Liver (tissue), 9 donors: ENCODE data around the gene KRTAP19-7. TPM values are rescaled to one million over a fixed set of nuclear protein-coding genes. Genes with fewer than 3 reads are reported as not detected.

Experiments used
- DNase-seq: peaks from one replicate; pipeline ENCODE4 v3.0.0-alpha.2; 2017; ENCODE audit warnings: low spot score
- H3K27ac ChIP-seq, 2 donors: one replicate each; pipeline ENCODE4 v1.7.0; 2013; ENCODE audit warnings: inconsistent platforms in 2 of 2, low read length in 2 of 2, control low read depth in 1 of 2, low read depth in 1 of 2, mild to moderate bottlenecking in 1 of 2
- H3K27me3 ChIP-seq, 4 donors: one replicate each; pipeline versions ENCODE4 v1.6.1 to v1.7.0; 2013; ENCODE audit warnings: low read length in 3 of 4, inconsistent platforms in 1 of 4, mild to moderate bottlenecking in 1 of 4, moderate library complexity in 1 of 4; ENCODE audit not compliant: control insufficient read depth in 4 of 4, insufficient read depth in 4 of 4
- H3K36me3 ChIP-seq, 4 donors: one replicate each; pipeline versions ENCODE4 v1.6.1 to v1.7.0; 2013; ENCODE audit warnings: low read length in 3 of 4, mild to moderate bottlenecking in 3 of 4, low read depth in 1 of 4, moderate library complexity in 1 of 4; ENCODE audit not compliant: control insufficient read depth in 4 of 4, insufficient read depth in 3 of 4
- H3K4me1 ChIP-seq, 4 donors: one replicate each; pipeline versions ENCODE4 v1.6.1 to v1.7.0; 2013; ENCODE audit warnings: low read length in 3 of 4, mild to moderate bottlenecking in 3 of 4, moderate library complexity in 1 of 4; ENCODE audit not compliant: control insufficient read depth in 4 of 4, insufficient read depth in 4 of 4
- H3K4me3 ChIP-seq, 3 donors: one replicate each; pipeline versions ENCODE4 v1.6.1 to v1.7.0; 2013; ENCODE audit warnings: low read length in 3 of 3, control low read depth in 1 of 3, low read depth in 1 of 3, mild to moderate bottlenecking in 1 of 3
- H3K9ac ChIP-seq, 2 donors: one replicate each; pipeline ENCODE4 v1.7.0; 2013; ENCODE audit warnings: low read length in 2 of 2, mild to moderate bottlenecking in 2 of 2, moderate library complexity in 2 of 2, control low read depth in 1 of 2, low read depth in 1 of 2
- H3K9me3 ChIP-seq, 4 donors: one replicate each; pipeline versions ENCODE4 v1.6.1 to v1.7.0; 2013; ENCODE audit warnings: low read length in 3 of 4; ENCODE audit not compliant: control insufficient read depth in 4 of 4
- EGR1 ChIP-seq, 2 donors: IDR thresholded peaks; 2 replicates each; pipeline ENCODE4 v1.6.1; 2016 to 2018; ENCODE audit warnings: antibody characterized with exemption in 2 of 2, low read depth in 2 of 2
- FOXA1 ChIP-seq: IDR thresholded peaks from 2 replicates; pipeline ENCODE4 v1.6.1; 2016; ENCODE audit warnings: antibody characterized with exemption
- FOXA2 ChIP-seq: IDR thresholded peaks from 2 replicates; pipeline ENCODE4 v1.6.1; 2016; ENCODE audit warnings: antibody characterized with exemption
- GABPA ChIP-seq, 2 donors: IDR thresholded peaks in 1 of 2; conservative IDR thresholded peaks in 1 of 2; 2 replicates each; pipeline ENCODE4 v1.6.1; 2016; ENCODE audit warnings: antibody characterized with exemption in 2 of 2, mild to moderate bottlenecking in 1 of 2, moderate library complexity in 1 of 2
- HNF4A ChIP-seq, 2 donors: conservative IDR thresholded peaks; 2 replicates each; pipeline ENCODE4 v1.6.1; 2016; ENCODE audit warnings: antibody characterized with exemption in 2 of 2, mild to moderate bottlenecking in 2 of 2
- HNF4G ChIP-seq: IDR thresholded peaks from 2 replicates; pipeline ENCODE4 v1.6.1; 2016; ENCODE audit warnings: antibody characterized with exemption
- JUND ChIP-seq, 2 donors: IDR thresholded peaks; 2 replicates each; pipeline ENCODE4 v1.6.1; 2016; ENCODE audit warnings: antibody characterized with exemption in 2 of 2
- NR2F2 ChIP-seq: IDR thresholded peaks from 2 replicates; pipeline ENCODE4 v1.6.1; 2016; ENCODE audit warnings: antibody characterized with exemption
- RAD21 ChIP-seq, 2 donors: IDR thresholded peaks; 2 replicates each; pipeline ENCODE4 v1.6.1; 2016; ENCODE audit warnings: antibody characterized with exemption in 2 of 2, mild to moderate bottlenecking in 2 of 2
- RXRA ChIP-seq, 2 donors: IDR thresholded peaks; 2 replicates each; pipeline ENCODE4 v1.6.1; 2017 to 2018; ENCODE audit warnings: antibody characterized with exemption in 2 of 2, mild to moderate bottlenecking in 1 of 2
- SP1 ChIP-seq: IDR thresholded peaks from 2 replicates; pipeline ENCODE4 v1.6.1; 2018; ENCODE audit warnings: antibody characterized with exemption, mild to moderate bottlenecking
- TAF1 ChIP-seq: conservative IDR thresholded peaks from 2 replicates; pipeline ENCODE4 v1.6.1; 2016; ENCODE audit warnings: antibody characterized with exemption, mild to moderate bottlenecking
- YY1 ChIP-seq: IDR thresholded peaks from 2 replicates; pipeline ENCODE4 v1.6.1; 2016; ENCODE audit warnings: antibody characterized with exemption, mild to moderate bottlenecking
- WGBS: extraction: QIAGEN DNeasy Blood & Tissue Kit; methylation state at CpG from one replicate; pipeline ENCODE4 v1.1.7; 2013; 5-methylcytosine and 5-hydroxymethylcytosine counted together
- polyA plus RNA-seq, 2 donors: library from polyadenylated mRNA; stranded (reverse) in 1 of 2; unstranded in 1 of 2; fragments of 200-250 nt in 1 of 2; fragments of >200 nt in 1 of 2; fragmentation: Nextera tagmentation in 1 of 2; extraction: Ambion mirVana in 1 of 2; gene quantifications; one replicate each; pipeline versions ENCODE4 v1.2.1 to v1.2.3, GENCODE V29; 2013 to 2015
- total RNA-seq, 2 donors: library from RNA; depleted of rRNA; stranded (reverse); fragments of >200 nt; gene quantifications; one replicate each; pipeline ENCODE4 v1.2.3, GENCODE V29; 2014
- TF ChIP-seq, protein P1 (sequence below): IDR thresholded peaks from 2 replicates; pipeline ENCODE4 v1.6.1; 2016; ENCODE audit warnings: antibody characterized with exemption, mild to moderate bottlenecking
- TF ChIP-seq, protein P2 (sequence below): IDR thresholded peaks from 2 replicates; pipeline ENCODE4 v1.6.1; 2016; ENCODE audit warnings: antibody characterized with exemption
- TF ChIP-seq, protein P3 (sequence below): IDR thresholded peaks from 2 replicates; pipeline ENCODE4 v1.6.1; 2016; ENCODE audit warnings: antibody characterized with exemption
- TF ChIP-seq, protein P4 (sequence below): fragments of 150-350 bp; IDR thresholded peaks from 2 replicates; pipeline ENCODE4 v1.5.1; 2017; ENCODE audit warnings: improper control_type of control experiment, low read depth, low read length; ENCODE audit not compliant: missing input control
- TF ChIP-seq, protein P5 (sequence below): IDR thresholded peaks from 2 replicates; pipeline ENCODE4 v1.6.1; 2016; ENCODE audit warnings: antibody characterized with exemption
- donor health status: healthy.
- donor health status: healthy.
- donor health status: healthy.
- donor health status: healthy.
- donor health status: healthy.

The KRTAP19-7 gene
- total and polyA plus RNA-seq, 4 donors: not detected

DNA sequence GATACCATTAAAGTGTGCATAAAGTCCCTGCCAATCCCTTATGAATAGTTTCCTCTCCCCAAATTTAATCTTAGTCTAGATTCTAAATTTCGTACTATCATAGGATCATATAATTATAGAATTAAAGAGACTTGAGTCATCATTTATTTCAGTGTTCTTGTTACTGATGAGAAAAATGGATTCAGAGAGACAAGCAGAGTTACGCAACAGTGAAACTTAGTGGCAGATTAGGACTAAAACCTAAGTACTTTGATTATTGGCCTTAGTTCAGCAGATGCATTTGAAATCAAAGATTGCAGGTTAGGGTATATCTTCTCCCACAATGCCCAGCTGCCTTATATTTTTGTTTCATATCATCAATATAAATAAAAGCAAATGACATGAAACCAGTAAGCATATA, 843 bp upstream of the KRTAP19-7 start:
- Histone ChIP-seq H3K27me3 (no peaks in the 10 kb centered on the region), H3K9ac (no peak overlapping the region), H3K36me3 (no peaks in the 10 kb centered on the region), H3K4me1 (no peaks in the 10 kb centered on the region), H3K9me3 (no peaks in the 10 kb centered on the region), H3K4me3 (no peak overlapping the region), H3K27ac (no peak overlapping the region)
- TF ChIP-seq RXRA (IDR thresholded peaks at IDR 0.05) (no peak), HNF4G (no peak), HNF4A (conservative IDR thresholded peaks at IDR 0.05) (no peak), NR2F2 (no peak), EGR1 (IDR thresholded peaks at IDR 0.05; ENCODE audit: low read depth in 2 of 2) (no peak), JUND (IDR thresholded peaks at IDR 0.05) (no peak), GABPA (IDR thresholded peaks at IDR 0.05 in 1 of 2, conservative IDR thresholded peaks at IDR 0.05 in 1 of 2) (no peak), YY1 (no peak)
- TF ChIP-seq, protein P1, sequence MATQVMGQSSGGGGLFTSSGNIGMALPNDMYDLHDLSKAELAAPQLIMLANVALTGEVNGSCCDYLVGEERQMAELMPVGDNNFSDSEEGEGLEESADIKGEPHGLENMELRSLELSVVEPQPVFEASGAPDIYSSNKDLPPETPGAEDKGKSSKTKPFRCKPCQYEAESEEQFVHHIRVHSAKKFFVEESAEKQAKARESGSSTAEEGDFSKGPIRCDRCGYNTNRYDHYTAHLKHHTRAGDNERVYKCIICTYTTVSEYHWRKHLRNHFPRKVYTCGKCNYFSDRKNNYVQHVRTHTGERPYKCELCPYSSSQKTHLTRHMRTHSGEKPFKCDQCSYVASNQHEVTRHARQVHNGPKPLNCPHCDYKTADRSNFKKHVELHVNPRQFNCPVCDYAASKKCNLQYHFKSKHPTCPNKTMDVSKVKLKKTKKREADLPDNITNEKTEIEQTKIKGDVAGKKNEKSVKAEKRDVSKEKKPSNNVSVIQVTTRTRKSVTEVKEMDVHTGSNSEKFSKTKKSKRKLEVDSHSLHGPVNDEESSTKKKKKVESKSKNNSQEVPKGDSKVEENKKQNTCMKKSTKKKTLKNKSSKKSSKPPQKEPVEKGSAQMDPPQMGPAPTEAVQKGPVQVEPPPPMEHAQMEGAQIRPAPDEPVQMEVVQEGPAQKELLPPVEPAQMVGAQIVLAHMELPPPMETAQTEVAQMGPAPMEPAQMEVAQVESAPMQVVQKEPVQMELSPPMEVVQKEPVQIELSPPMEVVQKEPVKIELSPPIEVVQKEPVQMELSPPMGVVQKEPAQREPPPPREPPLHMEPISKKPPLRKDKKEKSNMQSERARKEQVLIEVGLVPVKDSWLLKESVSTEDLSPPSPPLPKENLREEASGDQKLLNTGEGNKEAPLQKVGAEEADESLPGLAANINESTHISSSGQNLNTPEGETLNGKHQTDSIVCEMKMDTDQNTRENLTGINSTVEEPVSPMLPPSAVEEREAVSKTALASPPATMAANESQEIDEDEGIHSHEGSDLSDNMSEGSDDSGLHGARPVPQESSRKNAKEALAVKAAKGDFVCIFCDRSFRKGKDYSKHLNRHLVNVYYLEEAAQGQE: no peak
- TF ChIP-seq, protein P2, sequence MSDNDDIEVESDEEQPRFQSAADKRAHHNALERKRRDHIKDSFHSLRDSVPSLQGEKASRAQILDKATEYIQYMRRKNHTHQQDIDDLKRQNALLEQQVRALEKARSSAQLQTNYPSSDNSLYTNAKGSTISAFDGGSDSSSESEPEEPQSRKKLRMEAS: no peak
- TF ChIP-seq, protein P3, sequence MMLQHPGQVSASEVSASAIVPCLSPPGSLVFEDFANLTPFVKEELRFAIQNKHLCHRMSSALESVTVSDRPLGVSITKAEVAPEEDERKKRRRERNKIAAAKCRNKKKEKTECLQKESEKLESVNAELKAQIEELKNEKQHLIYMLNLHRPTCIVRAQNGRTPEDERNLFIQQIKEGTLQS: no peak
- 65% methylated on average over 2 of the region's 2 CpGs for WGBS
- DNase-seq: no peak

DNA sequence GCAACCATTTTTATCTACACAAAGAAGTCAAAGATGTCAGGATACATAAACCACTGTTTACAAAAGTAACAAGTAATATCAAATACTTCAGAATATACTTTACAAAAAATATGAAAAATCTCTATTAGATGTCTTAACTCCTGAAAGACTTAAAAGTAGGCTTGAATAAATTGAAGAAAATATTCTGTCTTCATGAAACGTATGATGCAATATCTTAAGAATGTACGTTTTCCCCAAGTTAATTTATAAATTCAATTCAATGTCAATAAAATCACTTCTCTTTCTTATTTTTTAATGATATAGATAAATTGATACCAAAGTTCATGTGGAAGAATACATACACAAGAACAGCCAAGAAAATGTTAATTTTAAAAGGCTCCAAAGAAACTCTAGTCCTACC, 6.0 kb downstream of the KRTAP19-7 start:
- Histone ChIP-seq H3K4me1 (no peaks in the 10 kb centered on the region), H3K4me3 (no peak overlapping the region), H3K9me3 (no peaks in the 10 kb centered on the region), H3K36me3 (no peaks in the 10 kb centered on the region), H3K27me3 (no peaks in the 10 kb centered on the region), H3K27ac (no peak overlapping the region), H3K9ac (no peak overlapping the region)
- no peak for DNase-seq
- no peak for TF ChIP-seq RXRA (IDR thresholded peaks at IDR 0.05)
- TF ChIP-seq, protein P2: no peak
- TF ChIP-seq YY1: no peak
- TF ChIP-seq, protein P4, sequence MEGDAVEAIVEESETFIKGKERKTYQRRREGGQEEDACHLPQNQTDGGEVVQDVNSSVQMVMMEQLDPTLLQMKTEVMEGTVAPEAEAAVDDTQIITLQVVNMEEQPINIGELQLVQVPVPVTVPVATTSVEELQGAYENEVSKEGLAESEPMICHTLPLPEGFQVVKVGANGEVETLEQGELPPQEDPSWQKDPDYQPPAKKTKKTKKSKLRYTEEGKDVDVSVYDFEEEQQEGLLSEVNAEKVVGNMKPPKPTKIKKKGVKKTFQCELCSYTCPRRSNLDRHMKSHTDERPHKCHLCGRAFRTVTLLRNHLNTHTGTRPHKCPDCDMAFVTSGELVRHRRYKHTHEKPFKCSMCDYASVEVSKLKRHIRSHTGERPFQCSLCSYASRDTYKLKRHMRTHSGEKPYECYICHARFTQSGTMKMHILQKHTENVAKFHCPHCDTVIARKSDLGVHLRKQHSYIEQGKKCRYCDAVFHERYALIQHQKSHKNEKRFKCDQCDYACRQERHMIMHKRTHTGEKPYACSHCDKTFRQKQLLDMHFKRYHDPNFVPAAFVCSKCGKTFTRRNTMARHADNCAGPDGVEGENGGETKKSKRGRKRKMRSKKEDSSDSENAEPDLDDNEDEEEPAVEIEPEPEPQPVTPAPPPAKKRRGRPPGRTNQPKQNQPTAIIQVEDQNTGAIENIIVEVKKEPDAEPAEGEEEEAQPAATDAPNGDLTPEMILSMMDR: no peak
- TF ChIP-seq, protein P1: no peak
- TF ChIP-seq HNF4A (conservative IDR thresholded peaks at IDR 0.05): no peak
- TF ChIP-seq JUND (IDR thresholded peaks at IDR 0.05): no peak
- TF ChIP-seq EGR1 (IDR thresholded peaks at IDR 0.05; ENCODE audit: low read depth in 2 of 2): no peak
- no peak for TF ChIP-seq RAD21 (IDR thresholded peaks at IDR 0.05)
- no peak for TF ChIP-seq SP1
- TF ChIP-seq GABPA (IDR thresholded peaks at IDR 0.05 in 1 of 2, conservative IDR thresholded peaks at IDR 0.05 in 1 of 2): no peak
- TF ChIP-seq, protein P5, sequence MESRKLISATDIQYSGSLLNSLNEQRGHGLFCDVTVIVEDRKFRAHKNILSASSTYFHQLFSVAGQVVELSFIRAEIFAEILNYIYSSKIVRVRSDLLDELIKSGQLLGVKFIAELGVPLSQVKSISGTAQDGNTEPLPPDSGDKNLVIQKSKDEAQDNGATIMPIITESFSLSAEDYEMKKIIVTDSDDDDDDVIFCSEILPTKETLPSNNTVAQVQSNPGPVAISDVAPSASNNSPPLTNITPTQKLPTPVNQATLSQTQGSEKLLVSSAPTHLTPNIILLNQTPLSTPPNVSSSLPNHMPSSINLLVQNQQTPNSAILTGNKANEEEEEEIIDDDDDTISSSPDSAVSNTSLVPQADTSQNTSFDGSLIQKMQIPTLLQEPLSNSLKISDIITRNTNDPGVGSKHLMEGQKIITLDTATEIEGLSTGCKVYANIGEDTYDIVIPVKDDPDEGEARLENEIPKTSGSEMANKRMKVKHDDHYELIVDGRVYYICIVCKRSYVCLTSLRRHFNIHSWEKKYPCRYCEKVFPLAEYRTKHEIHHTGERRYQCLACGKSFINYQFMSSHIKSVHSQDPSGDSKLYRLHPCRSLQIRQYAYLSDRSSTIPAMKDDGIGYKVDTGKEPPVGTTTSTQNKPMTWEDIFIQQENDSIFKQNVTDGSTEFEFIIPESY: no peak
- no peak for TF ChIP-seq HNF4G
- TF ChIP-seq, protein P3: no peak
- no peak for TF ChIP-seq FOXA2
- TF ChIP-seq NR2F2: no peak
- no peak for TF ChIP-seq FOXA1
- no peak for TF ChIP-seq TAF1
- 73% methylated on average over 2 of the region's 2 CpGs for WGBS
